SU-DHL-6 (cell line): ENCODE measurements around the gene CAPN9.

ENCODE experiments used
- H2AFZ ChIP-seq: fragments of 200-600 bp; sonication (generic); 2 replicates; pipeline ENCODE4 v1.6.1; 2014; ENCODE audit warnings: low read depth, mild to moderate bottlenecking, moderate library complexity, mixed read lengths, antibody characterized with exemption, low read length; ENCODE audit not compliant: severe bottlenecking
- H3F3A ChIP-seq: fragments of 200-600 bp; shearing (Covaris generic); 2 replicates; pipeline ENCODE4 v1.6.0; 2016; ENCODE audit warnings: antibody characterized with exemption, mild to moderate bottlenecking; ENCODE audit not compliant: insufficient read depth
- H3K27ac ChIP-seq: fragments of 200-600 bp; sonication (generic); 2 replicates; pipeline ENCODE4 v1.5.1; 2016; ENCODE audit warnings: low read depth, mild to moderate bottlenecking, low read length, moderate library complexity, mixed read lengths
- H3K27me3 ChIP-seq: fragments of 200-600 bp; sonication (generic), shearing (Covaris generic); 2 replicates; pipeline ENCODE4 v1.6.0; 2014; ENCODE audit warnings: mild to moderate bottlenecking, low read length
- H3K36me3 ChIP-seq: fragments of 200-600 bp; sonication (generic); 2 replicates; pipeline ENCODE4 v1.6.1; 2014; ENCODE audit warnings: mild to moderate bottlenecking, low read length, mixed read lengths
- H3K4me2 ChIP-seq: fragments of 300-600, 200-600 bp; shearing (Covaris generic), sonication (generic); 2 replicates; pipeline ENCODE4 v1.6.0; 2014; ENCODE audit warnings: low read length, low read depth, mild to moderate bottlenecking; ENCODE audit not compliant: poor library complexity, severe bottlenecking
- H3K4me3 ChIP-seq: fragments of 200-600 bp; sonication (generic); 2 replicates; pipeline ENCODE4 v1.5.1; 2014; ENCODE audit warnings: antibody characterized with exemption, low read length, mild to moderate bottlenecking, mixed read lengths; ENCODE audit not compliant: insufficient read depth, poor library complexity, severe bottlenecking
- H3K79me2 ChIP-seq: fragments of 200-600 bp; sonication (generic); 2 replicates; pipeline ENCODE4 v1.6.1; 2014; ENCODE audit warnings: mild to moderate bottlenecking, low read length, moderate library complexity; ENCODE audit not compliant: insufficient read depth
- H3K9ac ChIP-seq: fragments of 200-600 bp; sonication (generic); 2 replicates; pipeline ENCODE4 v1.7.0; 2014; ENCODE audit warnings: mild to moderate bottlenecking, low read length
- H3K9me2 ChIP-seq: fragments of 200-600 bp; sonication (generic); replicated peaks from 2 replicates; pipeline ENCODE4 v1.6.1; 2014; ENCODE audit warnings: low read length; ENCODE audit not compliant: insufficient read depth
- H3K9me3 ChIP-seq: fragments of 200-600 bp; sonication (generic); 2 replicates; pipeline ENCODE4 v1.6.1; 2014; ENCODE audit warnings: low read length, mixed read lengths; ENCODE audit not compliant: insufficient read depth
- H4K20me1 ChIP-seq: fragments of 200-600 bp; sonication (generic); 2 replicates; pipeline ENCODE4 v1.6.1; 2014; ENCODE audit warnings: low read depth, mild to moderate bottlenecking, antibody characterized with exemption, low read length, moderate library complexity, mixed read lengths
- EZH2phosphoT487 ChIP-seq: fragments of 200-600 bp; sonication (generic), shearing (Covaris generic); conservative IDR thresholded peaks from 2 replicates; pipeline ENCODE4 v1.6.1; 2018; ENCODE audit warnings: mild to moderate bottlenecking, antibody characterized with exemption, low read length, moderate library complexity, mixed read lengths
- TF ChIP-seq, protein P1 (sequence below): fragments of 200-600 bp; sonication (generic); IDR thresholded peaks from one replicate; pipeline ENCODE4 v1.5.1; 2017; ENCODE audit warnings: antibody characterized with exemption, mild to moderate bottlenecking, low read length, moderate library complexity; ENCODE audit not compliant: insufficient read depth, poor library complexity, severe bottlenecking

Gene CAPN9

DNA sequence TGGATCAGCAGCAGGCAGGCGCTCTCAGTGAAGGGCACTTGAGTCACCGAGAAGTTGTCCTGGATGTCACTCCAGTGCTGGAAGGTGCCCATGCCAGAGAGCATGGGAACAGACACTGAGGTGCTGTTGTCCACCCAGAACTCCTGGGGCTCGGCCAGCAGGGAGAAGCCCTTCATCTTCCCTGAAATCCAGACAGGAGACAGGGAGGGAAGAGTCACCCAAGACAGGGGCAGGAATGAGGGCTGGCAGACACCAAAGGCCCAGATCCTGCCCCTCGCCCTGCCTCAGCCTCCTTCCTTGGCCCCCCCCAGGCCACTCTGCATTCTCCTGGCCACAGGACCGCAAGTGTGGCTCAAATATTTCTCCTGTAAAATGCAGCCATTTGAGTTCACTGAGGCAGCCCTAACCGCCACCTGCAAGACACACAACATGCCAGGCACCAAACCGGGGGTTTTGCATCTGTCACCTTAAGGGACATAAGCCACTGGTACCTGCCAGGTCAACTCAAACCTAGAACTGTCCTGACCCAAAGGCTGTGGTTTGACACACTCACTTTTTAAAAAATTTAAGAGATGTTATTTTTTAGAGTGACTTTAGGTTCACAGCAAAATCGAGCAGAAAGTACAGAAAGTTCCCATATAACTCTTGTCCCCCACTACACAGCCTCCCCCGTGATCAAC lies 41.0 kb upstream of the CAPN9 start:
- H3K27me3 ChIP-seq, result no peaks in the 10 kb centered on the region
- H3K79me2 ChIP-seq, result no peaks in the 10 kb centered on the region
- no peaks in the 10 kb centered on the region for H3K9me3 ChIP-seq
- H4K20me1 ChIP-seq, result no peaks in the 10 kb centered on the region
- H3K9me2 ChIP-seq, result no peaks in the 10 kb centered on the region
- no peak for TF ChIP-seq EZH2phosphoT487
- TF ChIP-seq, protein P1, sequence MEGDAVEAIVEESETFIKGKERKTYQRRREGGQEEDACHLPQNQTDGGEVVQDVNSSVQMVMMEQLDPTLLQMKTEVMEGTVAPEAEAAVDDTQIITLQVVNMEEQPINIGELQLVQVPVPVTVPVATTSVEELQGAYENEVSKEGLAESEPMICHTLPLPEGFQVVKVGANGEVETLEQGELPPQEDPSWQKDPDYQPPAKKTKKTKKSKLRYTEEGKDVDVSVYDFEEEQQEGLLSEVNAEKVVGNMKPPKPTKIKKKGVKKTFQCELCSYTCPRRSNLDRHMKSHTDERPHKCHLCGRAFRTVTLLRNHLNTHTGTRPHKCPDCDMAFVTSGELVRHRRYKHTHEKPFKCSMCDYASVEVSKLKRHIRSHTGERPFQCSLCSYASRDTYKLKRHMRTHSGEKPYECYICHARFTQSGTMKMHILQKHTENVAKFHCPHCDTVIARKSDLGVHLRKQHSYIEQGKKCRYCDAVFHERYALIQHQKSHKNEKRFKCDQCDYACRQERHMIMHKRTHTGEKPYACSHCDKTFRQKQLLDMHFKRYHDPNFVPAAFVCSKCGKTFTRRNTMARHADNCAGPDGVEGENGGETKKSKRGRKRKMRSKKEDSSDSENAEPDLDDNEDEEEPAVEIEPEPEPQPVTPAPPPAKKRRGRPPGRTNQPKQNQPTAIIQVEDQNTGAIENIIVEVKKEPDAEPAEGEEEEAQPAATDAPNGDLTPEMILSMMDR, result no peak
- H2AFZ ChIP-seq, result no peak overlapping the region
- no peaks in the 10 kb centered on the region for H3K36me3 ChIP-seq
- H3F3A ChIP-seq, result no peaks in the 10 kb centered on the region
- no peak overlapping the region for H3K9ac ChIP-seq
- no peak overlapping the region for H3K27ac ChIP-seq
- H3K4me3 ChIP-seq, result no peak overlapping the region
- H3K4me2 ChIP-seq, result no peak overlapping the region

DNA sequence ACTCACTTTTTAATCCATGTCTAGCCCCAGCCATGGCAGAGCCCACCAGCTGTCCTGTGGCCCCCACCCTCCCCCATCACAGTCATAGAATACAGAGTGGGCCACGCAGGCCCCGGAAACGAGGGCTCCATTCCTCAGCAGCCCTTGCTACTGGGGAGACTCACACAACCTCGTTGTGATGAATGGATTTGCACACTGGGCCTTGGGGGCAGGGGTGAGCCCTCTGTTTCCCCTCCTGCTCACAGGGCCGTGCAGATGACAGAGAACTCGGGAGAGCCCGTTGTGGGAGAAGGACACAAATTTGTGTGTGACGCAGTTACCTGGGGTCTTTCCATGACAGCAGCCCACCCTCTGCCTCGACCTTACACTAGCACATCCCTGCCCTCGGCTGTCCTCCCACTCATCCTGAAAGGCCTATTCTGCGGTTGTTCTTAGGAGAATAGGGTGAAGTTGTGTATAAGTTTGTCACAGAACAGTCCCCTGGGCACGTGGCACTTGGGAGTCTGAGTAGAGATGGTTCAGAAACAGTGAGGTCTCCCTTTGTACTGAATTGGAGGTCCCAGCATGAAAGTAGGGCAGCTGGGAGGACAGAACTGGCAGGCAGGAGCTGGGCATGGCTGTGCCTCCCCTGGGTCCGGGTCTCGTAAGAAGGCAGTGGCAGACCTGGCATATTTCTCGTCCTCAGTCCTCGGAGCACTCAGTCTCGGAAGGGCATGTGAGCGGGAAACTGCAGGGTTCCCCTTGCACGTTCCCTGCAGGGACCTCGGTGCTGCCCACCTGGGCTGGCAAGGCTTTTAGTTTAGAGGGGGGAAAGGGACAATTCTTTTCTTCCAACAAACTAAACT lies 40.1 kb upstream of the CAPN9 start:
- Histone ChIP-seq H3K4me2 (no peak overlapping the region), H3K9me3 (no peaks in the 10 kb centered on the region), H4K20me1 (no peaks in the 10 kb centered on the region), H3K27me3 (no peaks in the 10 kb centered on the region), H3K9me2 (no peaks in the 10 kb centered on the region), H3K9ac (no peak overlapping the region), H2AFZ (no peak overlapping the region), H3F3A (no peaks in the 10 kb centered on the region), H3K36me3 (no peaks in the 10 kb centered on the region), H3K79me2 (no peaks in the 10 kb centered on the region), H3K4me3 (no peak overlapping the region), H3K27ac (no peak overlapping the region)
- TF ChIP-seq EZH2phosphoT487, result no peak
- TF ChIP-seq, protein P1, result no peak

DNA sequence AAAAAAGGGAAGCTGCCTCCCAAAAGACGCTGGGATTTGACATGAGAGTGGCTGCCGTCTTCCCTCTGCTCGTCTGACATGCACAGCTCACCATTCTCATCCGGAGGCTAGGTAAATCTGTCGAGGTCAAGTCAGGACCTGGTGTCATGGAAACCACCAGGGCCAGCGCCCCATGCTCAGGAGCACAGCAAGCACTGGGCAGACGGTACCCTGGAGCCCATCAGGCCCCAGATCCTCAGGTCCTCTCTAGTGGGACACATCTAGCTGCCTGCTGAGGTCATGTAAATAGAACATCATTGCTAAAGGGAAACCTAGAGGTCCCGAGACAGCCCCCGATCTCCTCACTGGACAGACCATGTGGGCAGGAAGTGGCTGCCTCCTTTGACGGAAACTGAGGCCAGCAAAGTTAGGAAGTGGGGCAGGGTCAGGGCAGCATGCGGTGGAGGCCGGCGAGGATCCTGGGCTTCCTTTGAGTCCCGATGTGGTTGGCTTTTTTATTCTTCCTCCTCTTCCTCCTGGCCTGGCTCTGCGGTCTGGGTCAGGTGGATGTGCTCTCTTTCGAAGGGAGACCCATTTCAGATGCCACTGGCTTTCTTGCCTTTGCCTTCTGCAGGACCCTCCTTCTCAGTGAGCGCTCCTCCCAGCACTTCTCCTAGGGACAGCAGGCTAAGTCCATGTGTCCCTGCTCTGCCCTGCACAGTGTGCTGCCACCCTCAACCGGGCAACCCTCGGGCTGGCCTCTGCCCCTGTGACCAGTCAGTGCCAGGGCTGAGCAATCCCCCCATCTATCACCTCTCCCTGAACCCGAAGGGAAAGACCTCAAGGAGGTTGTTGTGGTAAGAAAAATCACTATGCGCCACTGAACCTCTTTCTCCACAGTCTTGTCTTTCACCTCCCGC lies 39.2 kb upstream of the CAPN9 start:
- Histone ChIP-seq H3K79me2 (no peaks in the 10 kb centered on the region), H3K9me2 (no peaks in the 10 kb centered on the region), H2AFZ (no peak overlapping the region), H3F3A (no peaks in the 10 kb centered on the region), H3K4me3 (no peak overlapping the region), H3K27me3 (no peaks in the 10 kb centered on the region), H3K9me3 (no peaks in the 10 kb centered on the region), H3K4me2 (no peak overlapping the region), H3K36me3 (no peaks in the 10 kb centered on the region), H3K27ac (no peak overlapping the region), H3K9ac (no peak overlapping the region), H4K20me1 (no peaks in the 10 kb centered on the region)
- no peak for TF ChIP-seq EZH2phosphoT487
- TF ChIP-seq, protein P1, result no peak
